Upper lobe of left lung (tissue), 4 donors: ENCODE data around the gene WTIP.

ENCODE experiments used
- EP300 ChIP-seq, 4 donors: sonication (generic); formaldehyde crosslinking; IDR thresholded peaks; one replicate each; pipeline ENCODE4 v1.5.1; 2017; ENCODE audit warnings: antibody characterized with exemption in 4 of 4, control low read depth in 2 of 4
- POLR2A ChIP-seq, 4 donors: fragments of 450-650 bp; IDR thresholded peaks; one replicate each; pipeline ENCODE4 v1.5.1; 2016 to 2017; ENCODE audit warnings: antibody characterized with exemption in 4 of 4, mild to moderate bottlenecking in 2 of 4
- POLR2AphosphoS5 ChIP-seq, 2 donors: sonication (generic); formaldehyde crosslinking; IDR thresholded peaks; one replicate each; pipeline ENCODE4 v1.5.1; 2017; ENCODE audit warnings: antibody characterized with exemption in 2 of 2
- TF ChIP-seq, protein P1 (sequence below), 6 experiments: fragments of 450-650 bp in 4 of 6; fragments of 200-600 bp in 2 of 6; sonication (generic) in 2 of 6; IDR thresholded peaks; one replicate each; pipeline ENCODE4 v1.5.1; 2016 to 2019; ENCODE audit warnings: antibody characterized with exemption in 6 of 6

GRCh38 chr19:34494601-34495000 lies 13.0 kb downstream of the WTIP start:
- TF ChIP-seq, protein P1, sequence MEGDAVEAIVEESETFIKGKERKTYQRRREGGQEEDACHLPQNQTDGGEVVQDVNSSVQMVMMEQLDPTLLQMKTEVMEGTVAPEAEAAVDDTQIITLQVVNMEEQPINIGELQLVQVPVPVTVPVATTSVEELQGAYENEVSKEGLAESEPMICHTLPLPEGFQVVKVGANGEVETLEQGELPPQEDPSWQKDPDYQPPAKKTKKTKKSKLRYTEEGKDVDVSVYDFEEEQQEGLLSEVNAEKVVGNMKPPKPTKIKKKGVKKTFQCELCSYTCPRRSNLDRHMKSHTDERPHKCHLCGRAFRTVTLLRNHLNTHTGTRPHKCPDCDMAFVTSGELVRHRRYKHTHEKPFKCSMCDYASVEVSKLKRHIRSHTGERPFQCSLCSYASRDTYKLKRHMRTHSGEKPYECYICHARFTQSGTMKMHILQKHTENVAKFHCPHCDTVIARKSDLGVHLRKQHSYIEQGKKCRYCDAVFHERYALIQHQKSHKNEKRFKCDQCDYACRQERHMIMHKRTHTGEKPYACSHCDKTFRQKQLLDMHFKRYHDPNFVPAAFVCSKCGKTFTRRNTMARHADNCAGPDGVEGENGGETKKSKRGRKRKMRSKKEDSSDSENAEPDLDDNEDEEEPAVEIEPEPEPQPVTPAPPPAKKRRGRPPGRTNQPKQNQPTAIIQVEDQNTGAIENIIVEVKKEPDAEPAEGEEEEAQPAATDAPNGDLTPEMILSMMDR (IDR thresholded peaks at IDR 0.05): no peak
- no peak for TF ChIP-seq POLR2A (IDR thresholded peaks at IDR 0.05)
- no peak for TF ChIP-seq POLR2AphosphoS5 (IDR thresholded peaks at IDR 0.05)
- TF ChIP-seq EP300 (IDR thresholded peaks at IDR 0.05): no peak
